HG03196 (cell line): ENCODE measurements around the gene DEUP1.

Source experiments
- ATAC-seq: cut with Tn5 transposase; IDR thresholded peaks from one replicate; pipeline ENCODE4 v1.9.1; 2021; ENCODE audit not compliant: unreplicated experiment

The DEUP1 gene

GRCh38 chr11:93476796-93477195, 146.3 kb downstream of the DEUP1 start:
- ATAC-seq = no peak

- no peak for ATAC-seq
These were observed 147.2 kb downstream of the DEUP1 start for GRCh38 chr11:93477684-93478234.

GRCh38 chr11:93478841-93479240, 148.3 kb downstream of the DEUP1 start:
- ATAC-seq = no peak

GRCh38 chr11:93480256-93480655, 149.7 kb downstream of the DEUP1 start:
- no peak for ATAC-seq

GRCh38 chr11:93480756-93481155, 150.2 kb downstream of the DEUP1 start:
- ATAC-seq = no peak

DNA sequence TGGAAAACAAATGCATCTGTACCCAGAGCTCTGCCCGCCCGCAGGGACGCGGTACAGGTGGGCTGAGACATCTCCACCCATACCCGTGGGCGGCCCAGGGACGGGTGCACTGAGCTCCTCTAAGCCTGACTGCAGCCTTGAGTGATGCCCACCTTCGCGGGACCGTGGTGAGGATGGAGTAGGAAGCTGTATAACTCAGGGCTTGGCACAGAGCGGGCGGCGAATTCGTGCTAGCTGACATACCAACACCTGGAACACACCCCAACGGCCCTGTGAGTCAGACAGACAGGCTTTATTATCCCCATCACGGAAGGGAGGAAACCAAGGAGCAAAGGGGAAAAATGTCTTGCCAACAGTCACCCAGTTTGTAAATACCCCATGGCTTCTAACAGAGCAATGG, 150.7 kb downstream of the DEUP1 start:
- ATAC-seq = no peak

GRCh38 chr11:93481696-93482095, 151.2 kb downstream of the DEUP1 start:
- ATAC-seq = no peak

- no peak for ATAC-seq
These were observed 152.0 kb downstream of the DEUP1 start for GRCh38 chr11:93482556-93482955.

DNA sequence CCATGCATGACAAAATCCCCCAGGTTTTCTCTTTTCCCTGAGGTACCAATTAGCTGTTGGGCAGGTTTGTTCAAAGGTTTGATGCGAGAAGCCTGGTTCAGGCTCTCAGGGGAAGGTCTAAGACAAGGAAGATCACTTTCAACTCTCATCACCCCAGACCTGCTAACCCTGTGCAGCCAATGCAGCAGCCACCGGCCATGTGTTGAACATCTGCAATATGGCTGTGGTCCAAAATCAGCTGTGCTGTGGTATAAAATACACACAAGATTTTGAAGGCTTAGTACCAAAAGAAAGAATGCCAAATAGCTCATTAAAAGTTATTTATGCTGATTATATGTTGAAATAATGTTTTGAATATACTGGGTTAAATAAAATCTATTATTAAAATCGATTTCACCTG, 154.2 kb downstream of the DEUP1 start:
- ATAC-seq = no peak

GRCh38 chr11:93485983-93486382, 155.4 kb downstream of the DEUP1 start:
- ATAC-seq = no peak

- ATAC-seq = no peak
These were observed 156.5 kb downstream of the DEUP1 start for GRCh38 chr11:93487032-93487483.
